K562 (cell line): ENCODE measurements around the gene TMCC2. TPM values are rescaled to one million over a fixed set of nuclear protein-coding genes. Genes with fewer than 3 reads are reported as not detected.

Experiments
- ATAC-seq: fragments of 200-7000 bp; cut with Tn5 transposase; 3 replicates; pipeline ENCODE4 v1.9.1; 2020; ENCODE audit warnings: moderate library complexity
- BruUV-seq: library from RNA; stranded (reverse); fragments of 400-500 nt; replicated peaks from 2 replicates; lab custom pipeline; 2021; lab: Mats Ljungman, UMichigan
- CTCF ChIA-PET: fragments of 300-600 bp; formaldehyde crosslinking; extraction: SDS; loops from one replicate; lab custom pipeline; 2021; ENCODE audit warnings: low intra/inter-chr PET ratio; lab: Yijun Ruan, JAX
- POLR2A ChIA-PET: fragments of 300-600, 350-650 bp; sonication (Branson Sonifier 250); formaldehyde crosslinking; extraction: SDS; loops from one replicate; lab custom pipeline; 2021; ENCODE audit warnings: antibody characterized with exemption, inconsistent platforms; lab: Yijun Ruan, JAX
- DNase-seq, 4 experiments: peaks; one replicate each; pipeline versions ENCODE4 v3.0.0 to v3.0.0-alpha.2; 2011 to 2018; ENCODE audit warnings: low spot score in 3 of 4, mixed read lengths in 3 of 4; ENCODE audit errors: extremely low read depth in 1 of 4
- FAIRE-seq: peaks from 2 replicates; lab custom pipeline; 2011; peaks lifted over from hg19 to GRCh38; lab: Jason Lieb, UNC
- H2AFZ ChIP-seq: 2 replicates; pipeline ENCODE4 v1.6.0; 2011; ENCODE audit warnings: low read depth, low read length, control low read depth, inconsistent platforms
- H3K27ac ChIP-seq: fragments of 200-600 bp; 3 replicates; pipeline ENCODE4 v1.8.0; 2011; ENCODE audit warnings: low read depth, mild to moderate bottlenecking, control low read depth, inconsistent platforms, low read length, moderate library complexity, mixed read lengths; ENCODE audit errors: extremely low read depth
- H3K27me3 ChIP-seq, 2 experiments: fragments of 300-600 bp in 1 of 2; 2 replicates in 1 of 2; 3 replicates in 1 of 2; pipeline versions ENCODE4 v1.6.0 to v1.8.0; 2011; ENCODE audit warnings: inconsistent platforms in 2 of 2, low read length in 2 of 2, mild to moderate bottlenecking in 1 of 2, mixed read lengths in 1 of 2, moderate library complexity in 1 of 2; ENCODE audit not compliant: control insufficient read depth in 2 of 2, insufficient read depth in 2 of 2
- H3K36me3 ChIP-seq: fragments of 300-600 bp; 3 replicates; pipeline ENCODE4 v1.8.0; 2011; ENCODE audit warnings: mild to moderate bottlenecking, low read length, inconsistent platforms; ENCODE audit not compliant: control insufficient read depth, insufficient read depth
- H3K4me1 ChIP-seq, 2 experiments: fragments of 200-600 bp in 1 of 2; replicated peaks in 1 of 2; 2 replicates in 1 of 2; 3 replicates in 1 of 2; pipeline versions ENCODE4 v1.5.1 to v1.8.0; 2011; ENCODE audit warnings: inconsistent platforms in 2 of 2, low read length in 2 of 2, mild to moderate bottlenecking in 1 of 2, mixed read lengths in 1 of 2, moderate library complexity in 1 of 2; ENCODE audit not compliant: control insufficient read depth in 2 of 2, insufficient read depth in 2 of 2
- H3K4me2 ChIP-seq: 2 replicates; pipeline ENCODE4 v1.6.1; 2011; ENCODE audit warnings: low read length, control low read depth, inconsistent platforms, mixed read lengths; ENCODE audit not compliant: insufficient read depth
- H3K4me3 ChIP-seq: fragments of 200-600 bp; sonication (generic), shearing (Covaris generic); 2 replicates; pipeline ENCODE4 v1.5.1; 2016; ENCODE audit warnings: control low read depth, inconsistent platforms
- H3K79me2 ChIP-seq: fragments of 200-600 bp; 3 replicates; pipeline ENCODE4 v1.8.0; 2011; ENCODE audit warnings: low read length, inconsistent platforms; ENCODE audit not compliant: control insufficient read depth, insufficient read depth
- H3K9ac ChIP-seq, 2 experiments: 2 replicates each; pipeline versions ENCODE4 v1.6.0 to v1.6.1; 2011; ENCODE audit warnings: low read depth in 2 of 2, low read length in 2 of 2, control low read depth in 1 of 2, inconsistent platforms in 1 of 2, mild to moderate bottlenecking in 1 of 2, mixed read lengths in 1 of 2; ENCODE audit not compliant: insufficient read depth in 1 of 2
- H3K9me1 ChIP-seq: one replicate; pipeline ENCODE4 v1.6.0; 2011; ENCODE audit warnings: inconsistent platforms, mild to moderate bottlenecking, low read length, moderate library complexity; ENCODE audit not compliant: control insufficient read depth, insufficient read depth
- H3K9me3 ChIP-seq: replicated peaks from 2 replicates; pipeline ENCODE4 v1.5.1; 2011; ENCODE audit warnings: low read depth, low read length, inconsistent platforms; ENCODE audit not compliant: control insufficient read depth, insufficient read depth
- H4K20me1 ChIP-seq: replicated peaks from 2 replicates; pipeline ENCODE4 v1.6.1; 2011; ENCODE audit warnings: low read length, inconsistent platforms, mixed read lengths; ENCODE audit not compliant: control insufficient read depth, insufficient read depth
- C11orf30 ChIP-seq: fragments of 450-650 bp; IDR thresholded peaks from 2 replicates; pipeline ENCODE4 v1.6.1; 2016; ENCODE audit warnings: low read depth, mild to moderate bottlenecking
- CEBPB ChIP-seq: fragments of 450-650 bp; IDR thresholded peaks from 2 replicates; pipeline ENCODE4 v1.6.1; 2016; ENCODE audit warnings: missing genetic modification characterization, missing compliant biosample characterization
- FOXA3 ChIP-seq, 2 experiments: fragments of 450-650 bp in 1 of 2; sonication (generic) in 1 of 2; formaldehyde crosslinking; IDR thresholded peaks in 1 of 2; conservative IDR thresholded peaks in 1 of 2; 2 replicates each; pipeline versions ENCODE4 v1.4.0 to v1.8.0; 2020 to 2022; ENCODE audit warnings: mild to moderate bottlenecking in 2 of 2, missing genetic modification reagents in 1 of 2
- ILF3 ChIP-seq: fragments of 450-650 bp; IDR thresholded peaks from 2 replicates; pipeline ENCODE4 v1.6.1; 2018; ENCODE audit warnings: antibody characterized with exemption, mild to moderate bottlenecking, moderate library complexity, borderline replicate concordance
- PURB ChIP-seq: sonication (generic); formaldehyde crosslinking; IDR thresholded peaks from 2 replicates; pipeline ENCODE4 v1.9.0; 2021; ENCODE audit warnings: low read depth, mild to moderate bottlenecking, missing genetic modification reagents
- RFX1 ChIP-seq: fragments of 450-650 bp; IDR thresholded peaks from 2 replicates; pipeline ENCODE4 v1.6.1; 2016; ENCODE audit warnings: mild to moderate bottlenecking, moderate library complexity
- TFE3 ChIP-seq: fragments of 450-650 bp; formaldehyde crosslinking; IDR thresholded peaks from 2 replicates; pipeline ENCODE4 v1.4.0; 2020; ENCODE audit warnings: mild to moderate bottlenecking, mixed read lengths
- WHSC1 ChIP-seq: IDR thresholded peaks from one replicate; pipeline ENCODE4 v1.6.1; 2012; ENCODE audit warnings: low read length, control low read depth, inconsistent platforms
- ZNF282 ChIP-seq: sonication (generic); formaldehyde crosslinking; IDR thresholded peaks from 2 replicates; pipeline ENCODE4 v1.8.1; 2023; ENCODE audit warnings: missing genetic modification reagents
- ZNF316 ChIP-seq: fragments of 450-650 bp; IDR thresholded peaks from 2 replicates; pipeline ENCODE4 v1.6.1; 2016
- WGBS: fragments of 100-300 bp; shearing (Covaris generic); methylation state at CpG from one replicate; pipeline ENCODE4 v1.1.6; 2016; ENCODE audit warnings: low coverage, mixed read lengths; ENCODE audit not compliant: insufficient coverage; ENCODE audit errors: missing lambda C conversion rate; 5-methylcytosine and 5-hydroxymethylcytosine counted together
- in situ Hi-C: fragments of 300-500 bp; cut with MboI; formaldehyde crosslinking; loops from 4 replicates; pipeline ENCODE4 v1.15.0; 2018; ENCODE audit warnings: inconsistent platforms, mixed read lengths
- intact Hi-C: fragments of 100-400 bp; cut with micrococcal nuclease; formaldehyde crosslinking; loops from 2 replicates; pipeline ENCODE4 v1.14.2; 2022
- polyA plus RNA-seq, 8 experiments: library from polyadenylated mRNA; depleted of rRNA in 4 of 8; stranded (reverse) in 5 of 8; unstranded in 3 of 8; fragments of >200 nt; fragmentation: Nextera tagmentation in 2 of 8; fragmentation: Illumina TruSeq in 1 of 8; extraction: Ambion mirVana in 2 of 8; extraction: Trizol in 1 of 8; gene quantifications; 2 replicates each; pipeline versions ENCODE4 v1.2.1 to v1.2.3, GENCODE V29; 2011 to 2014; ENCODE audit warnings: inconsistent platforms in 1 of 8, missing spikeins in 1 of 8
- total RNA-seq, 7 experiments: library from RNA; depleted of rRNA in 6 of 7; stranded (reverse); fragments of >200 nt in 6 of 7; fragmentation: Illumina TruSeq in 2 of 7; extraction: Trizol in 2 of 7; gene quantifications; 2 replicates each; pipeline versions ENCODE4 v1.2.1 to v1.2.3, GENCODE V29; 2011 to 2021; ENCODE audit warnings: low replicate concordance in 1 of 7
- TF ChIP-seq, protein P1 (sequence below), 2 experiments: IDR thresholded peaks in 1 of 2; conservative IDR thresholded peaks in 1 of 2; 2 replicates each; pipeline ENCODE4 v1.6.1; 2016; ENCODE audit warnings: low read depth in 2 of 2, mild to moderate bottlenecking in 1 of 2, missing compliant biosample characterization in 1 of 2, missing genetic modification characterization in 1 of 2, moderate library complexity in 1 of 2

Gene TMCC2
- total and polyA plus RNA-seq, 9 of the 15 experiments (the other 6 are each of a cell fraction or from before 2014, with no cell fraction given): 0.06 to 1.8 (median 0.98) TPM

- Histone ChIP-seq H3K9me1 (no peaks in the 10 kb centered on the region), H2AFZ (no peak overlapping the region), H3K4me3 (no peak overlapping the region)
- no peak for DNase-seq
- FAIRE-seq: no peak
- TF ChIP-seq ILF3: no peak
- peak; percentile 90 for TF ChIP-seq WHSC1
- TF ChIP-seq, all 486 proteins: peak for 1
- 80% methylated on average over 10 of the region's 10 CpGs for WGBS
- ATAC-seq: no peak
- no peaks in the 10 kb centered on the region for H4K20me1 ChIP-seq
- BruUV-seq: no TSS peak
- H3K27ac ChIP-seq: no peak overlapping the region
- peaks cover 11% of the 10 kb centered on the region; the same call in 2 of the 3 replicates for H3K36me3 ChIP-seq
- peaks cover 25% of the 10 kb centered on the region; the same call in 2 of the 3 replicates for H3K79me2 ChIP-seq
- in situ Hi-C loops: no loop called here
- peaks cover 0 to 36% of the 10 kb centered on the region in 2 experiments; a peak in 4 of 5 replicates for H3K4me1 ChIP-seq
- ChIA-PET POLR2A (interaction anchor here (0.5 to 1.1 kb wide), 4 partner anchors 10 to 480 kb away, joined by 3 to 6 read pairs (median 4); no protein-coding TSS in a partner anchor), CTCF (no interaction called here)
- no peaks in the 10 kb centered on the region for H3K27me3 ChIP-seq
- intact Hi-C loops: no loop called here
- H3K9ac ChIP-seq: peak overlapping the region in 1 of 2 experiments; percentile 41; a peak in 1 of 4 replicates
- H3K4me2 ChIP-seq: no peak overlapping the region
- H3K9me3 ChIP-seq: no peaks in the 10 kb centered on the region
Observed at GRCh38 chr1:205187420-205187819, 40.3 kb upstream of the TMCC2 start.

GRCh38 chr1:205188098-205188497 is 39.6 kb upstream of the TMCC2 start:
- Histone ChIP-seq H3K36me3 (peaks cover 11% of the 10 kb centered on the region; the same call in 2 of the 3 replicates), H3K9me3 (no peaks in the 10 kb centered on the region), H2AFZ (no peak overlapping the region), H3K9ac (no peak overlapping the region), H3K9me1 (no peaks in the 10 kb centered on the region), H3K27me3 (no peaks in the 10 kb centered on the region), H4K20me1 (no peaks in the 10 kb centered on the region), H3K79me2 (peaks cover 26% of the 10 kb centered on the region; the same call in 2 of the 3 replicates), H3K27ac (no peak overlapping the region), H3K4me2 (no peak overlapping the region), H3K4me1 (peaks cover 0 to 36% of the 10 kb centered on the region in 2 experiments; a peak in 4 of 5 replicates), H3K4me3 (no peak overlapping the region)
- DNase-seq (no peak), FAIRE-seq (no peak), ATAC-seq (no peak)
- CTCF ChIA-PET: no interaction called here
- intact Hi-C loops (no loop called here), in situ Hi-C loops (no loop called here)
- POLR2A ChIA-PET: interaction anchor here (0.5 to 1.1 kb wide), 4 partner anchors 11 to 480 kb away, joined by 3 to 6 read pairs (median 4); no protein-coding TSS in a partner anchor
- 35% methylated on average over 2 of the region's 2 CpGs for WGBS
- no TSS peak for BruUV-seq
- no peak for TF ChIP-seq PURB (CRISPR knock-in tag)
- TF ChIP-seq ZNF282 (CRISPR knock-in tag): no peak
- TF ChIP-seq CEBPB (tag): peak; percentile 50; the same call in 1 of the 2 replicates
- TF ChIP-seq, protein P1, sequence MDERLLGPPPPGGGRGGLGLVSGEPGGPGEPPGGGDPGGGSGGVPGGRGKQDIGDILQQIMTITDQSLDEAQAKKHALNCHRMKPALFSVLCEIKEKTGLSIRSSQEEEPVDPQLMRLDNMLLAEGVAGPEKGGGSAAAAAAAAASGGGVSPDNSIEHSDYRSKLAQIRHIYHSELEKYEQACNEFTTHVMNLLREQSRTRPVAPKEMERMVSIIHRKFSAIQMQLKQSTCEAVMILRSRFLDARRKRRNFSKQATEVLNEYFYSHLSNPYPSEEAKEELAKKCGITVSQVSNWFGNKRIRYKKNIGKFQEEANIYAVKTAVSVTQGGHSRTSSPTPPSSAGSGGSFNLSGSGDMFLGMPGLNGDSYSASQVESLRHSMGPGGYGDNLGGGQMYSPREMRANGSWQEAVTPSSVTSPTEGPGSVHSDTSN (CRISPR knock-in tag; IDR thresholded peaks at IDR 0.05; ENCODE audit: low read depth): no peak
- TF ChIP-seq, protein P1 (tag; conservative IDR thresholded peaks at IDR 0.05; ENCODE audit: low read depth): no peak
- no peak for TF ChIP-seq TFE3 (CRISPR knock-in tag)
- TF ChIP-seq ZNF316: peak; percentile 79
- peak; percentile 19 to 80; a peak in 2 of 4 replicates for TF ChIP-seq FOXA3 (CRISPR knock-in tag; conservative IDR thresholded peaks at IDR 0.05 in 1 of 2, IDR thresholded peaks at IDR 0.05 in 1 of 2)
- TF ChIP-seq RFX1: peak; percentile 16; the same call in 1 of the 2 replicates
- peak; percentile 64 for TF ChIP-seq C11orf30
